ENCODE results near the gene NCAM1.

DNA sequence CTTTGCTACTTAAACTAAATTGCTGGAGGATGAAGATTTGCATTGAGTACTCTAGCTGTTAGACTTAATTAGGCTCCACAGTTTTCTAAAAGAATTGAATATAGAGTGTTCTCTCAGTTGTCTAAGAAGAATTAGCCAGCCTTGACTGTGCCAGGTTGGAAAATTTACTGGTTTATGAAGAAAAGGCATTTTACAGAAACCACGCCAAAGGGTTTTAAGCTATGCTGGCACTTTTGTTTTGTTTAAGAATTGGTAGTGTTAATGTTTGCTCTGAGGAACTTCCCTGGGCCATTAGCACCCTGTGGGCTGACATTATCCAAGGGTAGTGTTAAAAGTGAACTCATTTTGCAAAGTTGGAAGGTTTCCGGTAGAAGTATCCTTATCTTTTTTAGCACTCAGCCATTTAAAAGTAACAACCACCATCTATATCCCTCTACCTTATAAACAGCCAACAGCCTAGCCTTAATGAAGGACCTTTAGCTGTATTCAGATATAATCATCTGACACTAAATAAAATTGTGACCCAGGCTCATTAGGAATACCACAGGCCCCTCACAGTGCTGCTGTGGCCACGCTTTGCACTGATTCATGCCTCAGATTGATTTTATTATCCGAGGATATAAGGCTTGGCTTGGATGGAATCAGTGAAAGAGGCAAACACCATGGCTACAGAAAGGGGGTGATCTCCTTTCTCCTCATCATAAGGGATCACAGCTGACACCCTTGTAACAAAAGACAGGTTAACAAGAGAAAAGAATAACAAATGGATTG lies 158.9 kb downstream of the NCAM1 start:
- TF ChIP-seq, protein P1, sequence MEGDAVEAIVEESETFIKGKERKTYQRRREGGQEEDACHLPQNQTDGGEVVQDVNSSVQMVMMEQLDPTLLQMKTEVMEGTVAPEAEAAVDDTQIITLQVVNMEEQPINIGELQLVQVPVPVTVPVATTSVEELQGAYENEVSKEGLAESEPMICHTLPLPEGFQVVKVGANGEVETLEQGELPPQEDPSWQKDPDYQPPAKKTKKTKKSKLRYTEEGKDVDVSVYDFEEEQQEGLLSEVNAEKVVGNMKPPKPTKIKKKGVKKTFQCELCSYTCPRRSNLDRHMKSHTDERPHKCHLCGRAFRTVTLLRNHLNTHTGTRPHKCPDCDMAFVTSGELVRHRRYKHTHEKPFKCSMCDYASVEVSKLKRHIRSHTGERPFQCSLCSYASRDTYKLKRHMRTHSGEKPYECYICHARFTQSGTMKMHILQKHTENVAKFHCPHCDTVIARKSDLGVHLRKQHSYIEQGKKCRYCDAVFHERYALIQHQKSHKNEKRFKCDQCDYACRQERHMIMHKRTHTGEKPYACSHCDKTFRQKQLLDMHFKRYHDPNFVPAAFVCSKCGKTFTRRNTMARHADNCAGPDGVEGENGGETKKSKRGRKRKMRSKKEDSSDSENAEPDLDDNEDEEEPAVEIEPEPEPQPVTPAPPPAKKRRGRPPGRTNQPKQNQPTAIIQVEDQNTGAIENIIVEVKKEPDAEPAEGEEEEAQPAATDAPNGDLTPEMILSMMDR (IDR thresholded peaks at IDR 0.05 in 8 of 11, conservative IDR thresholded peaks at IDR 0.05 in 3 of 11), result no peak
- TF ChIP-seq POLR2AphosphoS5 (IDR thresholded peaks at IDR 0.05) (no peak), POLR2A (IDR thresholded peaks at IDR 0.05) (no peak)

All from spleen (tissue), 7 donors.